Upper lobe of right lung (tissue), 1 donor: Measurements from ENCODE around the gene MCEMP1. TPM values are rescaled to one million over a fixed set of nuclear protein-coding genes. Genes with fewer than 3 reads are reported as not detected.
A peak's percentile ranks its signal among the peaks of the same experiment; 100 is the strongest.

Source experiments
- ATAC-seq: fragments of 200-7000 bp; cut with Tn5 transposase; one replicate; pipeline ENCODE4 v1.9.1; 2020; ENCODE audit warnings: mild to moderate bottlenecking, moderate library complexity
- DNase-seq: peaks from one replicate; pipeline ENCODE4 v3.0.0-alpha.2; 2020
- H3K27ac ChIP-seq: fragments of 200-600 bp; one replicate; pipeline ENCODE4 v1.8.0; 2022
- H3K27me3 ChIP-seq: fragments of 200-600 bp; one replicate; pipeline ENCODE4 v1.8.0; 2022; ENCODE audit warnings: mild to moderate bottlenecking
- H3K36me3 ChIP-seq: fragments of 200-600 bp; one replicate; pipeline ENCODE4 v1.8.0; 2022
- H3K4me1 ChIP-seq: fragments of 200-600 bp; one replicate; pipeline ENCODE4 v1.8.0; 2022
- H3K4me3 ChIP-seq: fragments of 200-600 bp; one replicate; pipeline ENCODE4 v1.8.0; 2022; ENCODE audit warnings: mild to moderate bottlenecking
- H3K9me3 ChIP-seq: fragments of 200-600 bp; one replicate; pipeline ENCODE4 v1.8.0; 2022
- CTCF ChIP-seq: fragments of 200-600 bp; IDR thresholded peaks from one replicate; pipeline ENCODE4 v1.8.0; 2022; ENCODE audit warnings: antibody characterized with exemption
- intact Hi-C: fragments of 100-400 bp; cut with DNase I; formaldehyde crosslinking; loops from one replicate; pipeline ENCODE4 v1.11.0; 2022
- total RNA-seq: library from RNA; stranded (reverse); fragmentation: NEBNext Ultra II Directional; extraction: Animal tissue kit (Norgen Biotek cat#: 25700); gene quantifications from one replicate; pipeline ENCODE4 v1.2.1, GENCODE V29; 2021
- donor health status: DM: no; HTN: yes; CAD: no; lungs with severe emphysema.

Gene MCEMP1
- total RNA-seq, 1 donor from 2014 or later: 97.9 TPM

DNA sequence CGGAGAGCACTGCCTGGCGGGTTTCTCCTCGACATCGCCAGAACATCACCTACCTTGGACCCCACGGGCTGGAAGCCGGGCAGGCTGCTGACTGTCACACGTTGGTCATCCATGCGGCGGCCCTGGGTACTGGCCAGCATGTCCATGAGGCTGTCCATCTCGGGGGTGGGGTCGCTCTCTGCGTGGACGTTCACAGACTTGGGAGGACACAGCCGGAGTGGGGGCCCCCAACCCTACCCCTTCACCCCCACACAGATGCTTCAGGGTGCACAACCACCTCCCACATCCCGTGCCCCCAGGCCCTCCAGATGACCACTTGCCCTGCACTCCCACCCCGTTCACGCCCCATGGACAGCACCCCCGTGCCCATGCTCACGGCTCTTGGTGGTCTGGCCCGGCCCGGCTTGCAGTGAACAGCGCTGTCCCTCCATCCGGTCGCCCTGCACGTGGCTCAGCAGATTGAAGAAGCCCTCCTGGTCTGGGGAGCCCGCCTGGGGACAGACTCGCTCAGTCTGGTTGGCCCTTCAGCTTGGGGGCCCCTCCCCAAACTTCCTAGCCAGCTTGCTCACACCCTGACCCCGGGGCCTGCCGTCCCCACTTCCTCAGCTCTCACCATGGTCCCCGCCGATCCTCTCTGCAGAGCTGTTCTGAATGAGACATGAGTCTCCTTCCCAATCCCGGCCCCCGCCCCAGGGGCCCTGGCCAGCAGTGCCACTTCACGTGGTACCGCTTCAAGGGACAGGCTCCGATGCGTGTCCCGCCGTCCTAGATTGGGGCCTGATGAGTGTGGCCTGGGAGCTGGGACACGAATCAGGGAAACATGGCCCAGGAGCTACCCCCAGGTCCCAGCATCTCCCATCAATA is 44.3 kb upstream of the MCEMP1 start:
- Histone ChIP-seq H3K27ac (no peak overlapping the region), H3K4me3 (no peak overlapping the region), H3K36me3 (peaks cover 7% of the 10 kb centered on the region), H3K9me3 (no peaks in the 10 kb centered on the region), H3K27me3 (no peaks in the 10 kb centered on the region), H3K4me1 (peaks cover 18% of the 10 kb centered on the region)
- intact Hi-C loops: no loop called here
- DNase-seq (no peak), ATAC-seq (no peak)
- TF ChIP-seq CTCF: no peak

- TF ChIP-seq CTCF: no peak
- no peaks in the 10 kb centered on the region for H3K9me3 ChIP-seq
- peaks cover 5% of the 10 kb centered on the region for H3K27me3 ChIP-seq
- intact Hi-C loops: no loop called here
- no peak within 1 kb of the TSS for H3K4me3 ChIP-seq
- ATAC-seq (no peak), DNase-seq (no peak)
- peaks cover 18% of the 10 kb centered on the region for H3K4me1 ChIP-seq
- H3K36me3 ChIP-seq: peaks cover 7% of the 10 kb centered on the region
- H3K27ac ChIP-seq: no peak within 1 kb of the TSS
Observed at GRCh38 chr19:7633698-7634097, 43.2 kb upstream of the MCEMP1 start, which contains the start of gene PCP2. PCP2 (minus strand) TSS chr19:7633719; CDS start chr19:7633457, 262 bp downstream.

- DNase-seq: no peak
- Histone ChIP-seq H3K9me3 (no peaks in the 10 kb centered on the region), H3K27me3 (peaks cover 5% of the 10 kb centered on the region), H3K27ac (no peak overlapping the region), H3K36me3 (peaks cover 7% of the 10 kb centered on the region), H3K4me1 (peaks cover 11% of the 10 kb centered on the region), H3K4me3 (no peak overlapping the region)
- intact Hi-C loops: no loop called here
- no peak for ATAC-seq
- no peak for TF ChIP-seq CTCF
Observed at GRCh38 chr19:7635670-7636069, 41.2 kb upstream of the MCEMP1 start.

DNA sequence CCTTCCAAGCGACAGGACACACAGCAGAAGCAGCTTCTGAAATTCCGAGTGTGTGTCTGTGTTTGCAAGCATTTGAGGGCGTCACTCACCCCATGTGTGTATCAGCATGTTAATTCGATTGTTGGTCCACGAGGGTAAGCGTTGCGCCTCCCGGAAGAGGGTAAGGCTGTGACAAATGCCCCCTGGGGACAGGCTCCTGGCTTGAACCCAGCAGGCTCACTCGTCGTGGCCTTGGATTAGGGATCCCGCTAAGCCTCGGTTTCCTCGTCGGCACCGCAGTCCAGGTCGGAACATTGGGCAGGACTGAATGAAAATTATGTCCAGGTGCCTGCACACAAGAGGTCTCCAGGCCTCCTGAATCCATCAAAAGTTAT is 40.6 kb upstream of the MCEMP1 start:
- intact Hi-C loops: no loop called here
- Histone ChIP-seq H3K4me3 (peak overlapping the region; percentile 82), H3K36me3 (peaks cover 7% of the 10 kb centered on the region), H3K27ac (peak overlapping the region; percentile 95), H3K4me1 (peaks cover 7% of the 10 kb centered on the region), H3K27me3 (peaks cover 5% of the 10 kb centered on the region), H3K9me3 (no peaks in the 10 kb centered on the region)
- ATAC-seq: no peak
- TF ChIP-seq CTCF: no peak
- DNase-seq: no peak

- intact Hi-C loops: no loop called here
- DNase-seq: peak; percentile 94
- H3K4me3 ChIP-seq: peak within 1 kb of the TSS; percentile 82
- peaks cover 6% of the 10 kb centered on the region for H3K36me3 ChIP-seq
- H3K4me1 ChIP-seq: peaks cover 7% of the 10 kb centered on the region
- H3K27ac ChIP-seq: peak within 1 kb of the TSS; percentile 95
- H3K27me3 ChIP-seq: peaks cover 5% of the 10 kb centered on the region
- ATAC-seq: peak; percentile 96
- TF ChIP-seq CTCF: no peak
- H3K9me3 ChIP-seq: no peaks in the 10 kb centered on the region
Observed at GRCh38 chr19:7636691-7637373, 40.1 kb upstream of the MCEMP1 start, which contains the start of gene STXBP2. STXBP2 (plus strand) TSS chr19:7637110; CDS start chr19:7637150, 40 bp downstream.
